K562 (cell line): Measurements from ENCODE around the gene SLC39A3. TPM values are rescaled to one million over a fixed set of nuclear protein-coding genes. Genes with fewer than 3 reads are reported as not detected.

Source experiments
- BCL6 ChIP-seq: fragments of 250-450 bp; sonication (Bioruptor Pico); IDR thresholded peaks from 2 replicates; pipeline ENCODE4 v1.4.0; 2020
- CTCFL ChIP-seq: IDR thresholded peaks from 2 replicates; pipeline ENCODE4 v1.6.1; 2011; ENCODE audit warnings: borderline replicate concordance, low read depth, mild to moderate bottlenecking, moderate library complexity, low read length; ENCODE audit not compliant: insufficient read depth, poor library complexity, severe bottlenecking
- ERF ChIP-seq: fragments of 450-650 bp; formaldehyde crosslinking; IDR thresholded peaks from 2 replicates; pipeline ENCODE4 v1.4.0; 2020; ENCODE audit warnings: mild to moderate bottlenecking, mixed read lengths
- ESRRA ChIP-seq: fragments of 450-650 bp; IDR thresholded peaks from 2 replicates; pipeline ENCODE4 v1.6.1; 2014; ENCODE audit warnings: low read depth, mild to moderate bottlenecking, moderate library complexity, borderline replicate concordance
- IFI16 ChIP-seq: fragments of 250-450 bp; sonication (Bioruptor Pico); IDR thresholded peaks from 2 replicates; pipeline ENCODE4 v2.1.2; 2022; ENCODE audit warnings: mild to moderate bottlenecking, inconsistent platforms
- JUND ChIP-seq, 2 experiments: IDR thresholded peaks; 2 replicates in 1 of 2; 3 replicates in 1 of 2; pipeline ENCODE4 v1.6.1; 2011; ENCODE audit warnings: borderline replicate concordance in 2 of 2, low read depth in 2 of 2, low read length in 2 of 2, improper control_type of control experiment in 1 of 2, missing biosample characterization in 1 of 2, missing genetic modification characterization in 1 of 2, missing genetic modification reagents in 1 of 2
- MLX ChIP-seq, 2 experiments: fragments of 450-650 bp in 1 of 2; sonication (generic) in 1 of 2; formaldehyde crosslinking; conservative IDR thresholded peaks; 2 replicates each; pipeline versions ENCODE4 v1.4.0 to v1.8.1; 2020 to 2022; ENCODE audit warnings: mild to moderate bottlenecking in 1 of 2, missing genetic modification reagents in 1 of 2
- NFE2 ChIP-seq: IDR thresholded peaks from 2 replicates; pipeline ENCODE4 v1.6.1; 2014; ENCODE audit warnings: antibody characterized with exemption, low read depth
- NFIX ChIP-seq: fragments of 250-450 bp; sonication (Bioruptor Pico); IDR thresholded peaks from 2 replicates; pipeline ENCODE4 v1.4.0; 2020; ENCODE audit warnings: low read depth, mild to moderate bottlenecking, moderate library complexity
- SMAD2 ChIP-seq: fragments of 150-350 bp; IDR thresholded peaks from 2 replicates; pipeline ENCODE4 v1.6.1; 2014; ENCODE audit warnings: low read depth, mild to moderate bottlenecking, low read length
- ZNF589 ChIP-seq: fragments of 200-800 bp; sonication (Bioruptor generic); IDR thresholded peaks from 2 replicates; pipeline ENCODE4 v1.6.1; 2016; ENCODE audit warnings: low read depth, missing genetic modification characterization, missing compliant biosample characterization
- polyA plus RNA-seq, 8 experiments: library from polyadenylated mRNA; depleted of rRNA in 4 of 8; stranded (reverse) in 5 of 8; unstranded in 3 of 8; fragments of >200 nt; fragmentation: Nextera tagmentation in 2 of 8; fragmentation: Illumina TruSeq in 1 of 8; extraction: Ambion mirVana in 2 of 8; extraction: Trizol in 1 of 8; gene quantifications; 2 replicates each; pipeline versions ENCODE4 v1.2.1 to v1.2.3, GENCODE V29; 2011 to 2014; ENCODE audit warnings: inconsistent platforms in 1 of 8, missing spikeins in 1 of 8
- total RNA-seq, 7 experiments: library from RNA; depleted of rRNA in 6 of 7; stranded (reverse); fragments of >200 nt in 6 of 7; fragmentation: Illumina TruSeq in 2 of 7; extraction: Trizol in 2 of 7; gene quantifications; 2 replicates each; pipeline versions ENCODE4 v1.2.1 to v1.2.3, GENCODE V29; 2011 to 2021; ENCODE audit warnings: low replicate concordance in 1 of 7
- TF ChIP-seq, protein P1 (sequence below): fragments of 200-800 bp; sonication (Bioruptor generic); IDR thresholded peaks from 2 replicates; pipeline ENCODE4 v1.6.1; 2016; ENCODE audit warnings: missing genetic modification characterization, missing compliant biosample characterization
- TF ChIP-seq, protein P2 (sequence below): fragments of 250-450 bp; sonication (Bioruptor Pico); IDR thresholded peaks from 2 replicates; pipeline ENCODE4 v1.9.0; 2021; ENCODE audit warnings: mild to moderate bottlenecking, inconsistent platforms
- TF ChIP-seq, protein P3 (sequence below): sonication (generic); IDR thresholded peaks from 2 replicates; pipeline ENCODE4 v1.6.1; 2016

The SLC39A3 gene
- total and polyA plus RNA-seq, 9 of the 15 experiments (the other 6 are each of a cell fraction or from before 2014, with no cell fraction given), result 2.3 to 215 (median 127) TPM

- TF ChIP-seq, protein P1, sequence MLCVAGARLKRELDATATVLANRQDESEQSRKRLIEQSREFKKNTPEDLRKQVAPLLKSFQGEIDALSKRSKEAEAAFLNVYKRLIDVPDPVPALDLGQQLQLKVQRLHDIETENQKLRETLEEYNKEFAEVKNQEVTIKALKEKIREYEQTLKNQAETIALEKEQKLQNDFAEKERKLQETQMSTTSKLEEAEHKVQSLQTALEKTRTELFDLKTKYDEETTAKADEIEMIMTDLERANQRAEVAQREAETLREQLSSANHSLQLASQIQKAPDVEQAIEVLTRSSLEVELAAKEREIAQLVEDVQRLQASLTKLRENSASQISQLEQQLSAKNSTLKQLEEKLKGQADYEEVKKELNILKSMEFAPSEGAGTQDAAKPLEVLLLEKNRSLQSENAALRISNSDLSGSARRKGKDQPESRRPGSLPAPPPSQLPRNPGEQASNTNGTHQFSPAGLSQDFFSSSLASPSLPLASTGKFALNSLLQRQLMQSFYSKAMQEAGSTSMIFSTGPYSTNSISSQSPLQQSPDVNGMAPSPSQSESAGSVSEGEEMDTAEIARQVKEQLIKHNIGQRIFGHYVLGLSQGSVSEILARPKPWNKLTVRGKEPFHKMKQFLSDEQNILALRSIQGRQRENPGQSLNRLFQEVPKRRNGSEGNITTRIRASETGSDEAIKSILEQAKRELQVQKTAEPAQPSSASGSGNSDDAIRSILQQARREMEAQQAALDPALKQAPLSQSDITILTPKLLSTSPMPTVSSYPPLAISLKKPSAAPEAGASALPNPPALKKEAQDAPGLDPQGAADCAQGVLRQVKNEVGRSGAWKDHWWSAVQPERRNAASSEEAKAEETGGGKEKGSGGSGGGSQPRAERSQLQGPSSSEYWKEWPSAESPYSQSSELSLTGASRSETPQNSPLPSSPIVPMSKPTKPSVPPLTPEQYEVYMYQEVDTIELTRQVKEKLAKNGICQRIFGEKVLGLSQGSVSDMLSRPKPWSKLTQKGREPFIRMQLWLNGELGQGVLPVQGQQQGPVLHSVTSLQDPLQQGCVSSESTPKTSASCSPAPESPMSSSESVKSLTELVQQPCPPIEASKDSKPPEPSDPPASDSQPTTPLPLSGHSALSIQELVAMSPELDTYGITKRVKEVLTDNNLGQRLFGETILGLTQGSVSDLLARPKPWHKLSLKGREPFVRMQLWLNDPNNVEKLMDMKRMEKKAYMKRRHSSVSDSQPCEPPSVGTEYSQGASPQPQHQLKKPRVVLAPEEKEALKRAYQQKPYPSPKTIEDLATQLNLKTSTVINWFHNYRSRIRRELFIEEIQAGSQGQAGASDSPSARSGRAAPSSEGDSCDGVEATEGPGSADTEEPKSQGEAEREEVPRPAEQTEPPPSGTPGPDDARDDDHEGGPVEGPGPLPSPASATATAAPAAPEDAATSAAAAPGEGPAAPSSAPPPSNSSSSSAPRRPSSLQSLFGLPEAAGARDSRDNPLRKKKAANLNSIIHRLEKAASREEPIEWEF, result no peak
- TF ChIP-seq, protein P2, sequence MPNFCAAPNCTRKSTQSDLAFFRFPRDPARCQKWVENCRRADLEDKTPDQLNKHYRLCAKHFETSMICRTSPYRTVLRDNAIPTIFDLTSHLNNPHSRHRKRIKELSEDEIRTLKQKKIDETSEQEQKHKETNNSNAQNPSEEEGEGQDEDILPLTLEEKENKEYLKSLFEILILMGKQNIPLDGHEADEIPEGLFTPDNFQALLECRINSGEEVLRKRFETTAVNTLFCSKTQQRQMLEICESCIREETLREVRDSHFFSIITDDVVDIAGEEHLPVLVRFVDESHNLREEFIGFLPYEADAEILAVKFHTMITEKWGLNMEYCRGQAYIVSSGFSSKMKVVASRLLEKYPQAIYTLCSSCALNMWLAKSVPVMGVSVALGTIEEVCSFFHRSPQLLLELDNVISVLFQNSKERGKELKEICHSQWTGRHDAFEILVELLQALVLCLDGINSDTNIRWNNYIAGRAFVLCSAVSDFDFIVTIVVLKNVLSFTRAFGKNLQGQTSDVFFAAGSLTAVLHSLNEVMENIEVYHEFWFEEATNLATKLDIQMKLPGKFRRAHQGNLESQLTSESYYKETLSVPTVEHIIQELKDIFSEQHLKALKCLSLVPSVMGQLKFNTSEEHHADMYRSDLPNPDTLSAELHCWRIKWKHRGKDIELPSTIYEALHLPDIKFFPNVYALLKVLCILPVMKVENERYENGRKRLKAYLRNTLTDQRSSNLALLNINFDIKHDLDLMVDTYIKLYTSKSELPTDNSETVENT (CRISPR knock-in tag), result no peak
- TF ChIP-seq SMAD2, result no peak
- TF ChIP-seq ESRRA, result peak; percentile 71; the same call in 1 of the 2 replicates
- TF ChIP-seq, protein P3, sequence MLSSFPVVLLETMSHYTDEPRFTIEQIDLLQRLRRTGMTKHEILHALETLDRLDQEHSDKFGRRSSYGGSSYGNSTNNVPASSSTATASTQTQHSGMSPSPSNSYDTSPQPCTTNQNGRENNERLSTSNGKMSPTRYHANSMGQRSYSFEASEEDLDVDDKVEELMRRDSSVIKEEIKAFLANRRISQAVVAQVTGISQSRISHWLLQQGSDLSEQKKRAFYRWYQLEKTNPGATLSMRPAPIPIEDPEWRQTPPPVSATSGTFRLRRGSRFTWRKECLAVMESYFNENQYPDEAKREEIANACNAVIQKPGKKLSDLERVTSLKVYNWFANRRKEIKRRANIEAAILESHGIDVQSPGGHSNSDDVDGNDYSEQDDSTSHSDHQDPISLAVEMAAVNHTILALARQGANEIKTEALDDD, result no peak
- TF ChIP-seq BCL6 (CRISPR knock-in tag), result no peak
- no peak for TF ChIP-seq IFI16 (CRISPR knock-in tag)
- peak in 1 of 2 experiments; percentile 89; a peak in 1 of 4 replicates for TF ChIP-seq MLX (CRISPR knock-in tag; conservative IDR thresholded peaks at IDR 0.05)
- TF ChIP-seq ZNF589, result peak; percentile 80
- no peak for TF ChIP-seq NFIX (CRISPR knock-in tag)
- no peak for TF ChIP-seq CTCFL
- peak; percentile 73; the same call in 1 of the 2 replicates for TF ChIP-seq ERF (CRISPR knock-in tag)
- no peak for TF ChIP-seq NFE2
- peak; percentile 60 for TF ChIP-seq JUND (IDR thresholded peaks at IDR 0.05; ENCODE audit: borderline replicate concordance, low read depth, low read length)
- TF ChIP-seq JUND (tag; IDR thresholded peaks at IDR 0.05; ENCODE audit: borderline replicate concordance, low read depth, low read length), result peak; percentile 44; the same call in 1 of the 3 replicates
Observed at GRCh38 chr19:2739602-2740313, at the start of gene SLC39A3 (continued).
